ENCODE results near the gene RBMX. TPM values are rescaled to one million over a fixed set of nuclear protein-coding genes. Genes with fewer than 3 reads are reported as not detected.
A peak's percentile ranks its signal among the peaks of the same experiment; 100 is the strongest.
"Not testable (repeated sequence)": the region's sequence is repeated elsewhere in the genome, so short reads cannot be mapped to it uniquely, and the experiment has no call there.

The RBMX gene
- total RNA-seq, 1 donor from 2014 or later: 77.2 TPM

DNA sequence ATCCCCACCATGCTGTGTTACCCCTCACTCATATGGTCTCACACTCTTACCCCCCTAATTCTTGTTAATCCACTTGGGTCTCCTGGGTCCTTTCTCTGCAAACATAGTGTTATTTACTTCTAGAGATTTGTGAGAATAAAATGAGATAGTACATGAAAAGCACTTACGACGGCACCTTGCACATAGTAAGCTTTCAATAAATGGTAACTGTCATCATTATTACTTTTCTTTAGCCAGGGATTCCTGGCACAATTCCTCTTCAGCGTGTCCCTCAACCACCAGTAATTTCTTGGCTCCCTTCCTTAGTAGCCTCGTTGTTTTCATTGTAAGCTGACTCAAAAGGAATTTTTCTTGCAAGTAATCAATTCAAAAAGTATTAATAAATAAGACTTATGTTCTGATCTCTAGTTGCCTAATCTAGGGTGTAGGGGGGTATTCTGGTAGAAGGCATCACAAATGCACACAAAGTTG lies 30.1 kb upstream of the RBMX start:
- Histone ChIP-seq H3K27ac (replicated peaks) (peak overlapping the region; percentile 88), H3K36me3 (no peaks in the 10 kb centered on the region), H3K4me3 (peak overlapping the region; percentile 80), H3K4me1 (peaks cover 8% of the 10 kb centered on the region), H3K27me3 (ENCODE audit: low read depth) (no peaks in the 10 kb centered on the region), H3K9me3 (replicated peaks) (no peaks in the 10 kb centered on the region)
- TF ChIP-seq CTCF (IDR thresholded peaks at IDR 0.05; ENCODE audit: borderline replicate concordance): no peak
- DNase-seq: no peak
- intact Hi-C loops (cut with micrococcal nuclease): loop anchor here (10.0 kb wide), 1 partner anchor 196 kb away; no protein-coding TSS in a partner anchor

GRCh38 chrX:136909706-136910564 lies 29.4 kb upstream of the RBMX start:
- TF ChIP-seq CTCF (IDR thresholded peaks at IDR 0.05; ENCODE audit: borderline replicate concordance): no peak
- Histone ChIP-seq H3K27me3 (ENCODE audit: low read depth) (no peaks in the 10 kb centered on the region), H3K4me3 (peak overlapping the region; percentile 80), H3K27ac (replicated peaks) (peak overlapping the region; percentile 88), H3K9me3 (replicated peaks) (no peaks in the 10 kb centered on the region), H3K36me3 (no peaks in the 10 kb centered on the region), H3K4me1 (peaks cover 8% of the 10 kb centered on the region)
- DNase-seq: peak; percentile 74
- intact Hi-C loops (cut with micrococcal nuclease): loop anchor here (10.0 kb wide), 1 partner anchor 195 kb away; no protein-coding TSS in a partner anchor

DNA sequence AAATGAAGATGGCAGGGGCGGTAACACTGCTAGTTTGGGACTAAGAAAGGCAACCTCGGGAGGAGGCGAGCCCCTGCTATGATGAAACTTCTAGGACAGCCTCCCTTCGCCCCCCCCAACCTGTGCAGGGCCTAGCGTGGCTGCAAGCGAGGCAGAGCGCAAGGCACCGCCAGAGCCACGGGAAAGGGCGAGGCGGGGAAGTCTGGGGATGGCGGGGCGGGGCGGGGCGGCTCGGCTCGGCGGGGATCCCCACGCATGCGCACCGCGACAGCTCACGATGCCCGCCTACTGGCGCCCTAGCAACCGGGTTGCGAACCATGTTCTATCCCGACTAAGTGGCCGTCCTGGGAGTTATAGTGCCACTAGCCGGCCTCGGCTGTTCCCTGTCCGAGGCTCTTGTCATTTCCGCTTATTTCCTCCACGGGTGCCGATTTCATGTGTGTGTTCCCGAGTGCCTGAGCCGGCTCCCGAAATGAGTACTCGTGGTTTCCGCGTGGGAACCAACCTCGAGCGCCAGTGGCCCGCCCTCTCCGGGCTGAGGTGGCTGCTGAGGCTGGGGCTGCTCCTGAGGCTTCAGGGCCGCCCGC lies 28.7 kb upstream of the RBMX start:
- intact Hi-C loops (cut with micrococcal nuclease): no loop called here
- no peaks in the 10 kb centered on the region for H3K9me3 ChIP-seq (replicated peaks)
- no peaks in the 10 kb centered on the region for H3K36me3 ChIP-seq
- DNase-seq: peak; percentile 78
- H3K27ac ChIP-seq (replicated peaks): peak overlapping the region; percentile 88
- peaks cover 8% of the 10 kb centered on the region for H3K4me1 ChIP-seq
- H3K27me3 ChIP-seq (ENCODE audit: low read depth): no peaks in the 10 kb centered on the region
- TF ChIP-seq CTCF (IDR thresholded peaks at IDR 0.05; ENCODE audit: borderline replicate concordance): no peak
- H3K4me3 ChIP-seq: peak overlapping the region; percentile 80

DNA sequence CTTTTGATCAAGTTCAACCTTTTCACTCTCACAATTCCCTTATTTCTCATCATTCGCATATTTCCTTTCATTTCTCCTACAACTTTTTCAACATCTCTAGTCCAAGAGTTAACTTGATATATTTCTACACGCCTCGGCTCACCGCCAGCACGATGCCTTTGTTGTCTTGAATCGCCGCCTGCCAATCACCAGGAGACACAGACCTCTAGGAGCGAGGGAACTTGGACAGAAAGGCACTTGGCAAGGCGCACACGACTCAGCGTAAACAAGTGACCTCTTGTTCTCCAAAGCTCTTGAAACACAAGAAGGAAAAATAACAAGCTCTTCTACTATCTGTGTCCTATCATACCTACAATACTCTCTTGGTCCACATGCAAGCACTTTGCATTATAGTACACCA lies 27.1 kb upstream of the RBMX start:
- intact Hi-C loops (cut with micrococcal nuclease): no loop called here
- H3K4me3 ChIP-seq: no peak overlapping the region
- peak; percentile 20 for DNase-seq
- no peaks in the 10 kb centered on the region for H3K27me3 ChIP-seq (ENCODE audit: low read depth)
- peaks cover 8% of the 10 kb centered on the region for H3K4me1 ChIP-seq
- no peaks in the 10 kb centered on the region for H3K36me3 ChIP-seq
- no peak overlapping the region for H3K27ac ChIP-seq (replicated peaks)
- TF ChIP-seq CTCF (IDR thresholded peaks at IDR 0.05; ENCODE audit: borderline replicate concordance): no peak
- no peaks in the 10 kb centered on the region for H3K9me3 ChIP-seq (replicated peaks)

DNA sequence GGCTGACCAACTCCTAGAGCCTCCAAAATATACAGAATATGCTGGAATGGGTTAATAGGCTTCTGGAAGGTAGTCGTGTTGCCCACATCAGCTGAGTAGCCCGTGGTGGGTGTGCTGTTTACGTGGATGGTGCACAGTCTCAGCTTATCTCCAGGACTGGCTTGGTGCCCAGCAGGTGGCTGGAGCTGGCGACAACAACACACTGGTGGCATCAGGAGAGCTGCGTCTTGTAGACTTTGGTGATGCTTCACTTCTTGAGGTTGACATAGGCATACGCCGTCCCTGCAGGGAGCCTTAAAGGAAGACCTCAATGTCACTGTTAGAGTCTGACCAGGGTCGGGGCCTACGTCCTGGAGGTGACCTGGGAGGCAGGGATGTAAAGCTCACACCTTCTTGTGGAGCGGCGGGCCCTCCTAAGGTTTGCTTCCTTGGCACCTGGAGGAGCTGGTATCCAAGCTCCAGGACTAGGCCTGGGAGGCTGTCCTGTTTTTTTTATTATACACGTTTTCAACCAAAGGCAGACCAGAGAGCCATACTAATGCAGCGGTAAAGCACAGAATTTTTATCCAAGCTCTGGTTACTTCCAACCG lies 26.5 kb upstream of the RBMX start:
- Histone ChIP-seq H3K36me3 (no peaks in the 10 kb centered on the region), H3K4me1 (peaks cover 8% of the 10 kb centered on the region), H3K27ac (replicated peaks) (no peak overlapping the region), H3K9me3 (replicated peaks) (no peaks in the 10 kb centered on the region), H3K4me3 (no peak overlapping the region), H3K27me3 (ENCODE audit: low read depth) (no peaks in the 10 kb centered on the region)
- TF ChIP-seq CTCF (IDR thresholded peaks at IDR 0.05; ENCODE audit: borderline replicate concordance): no peak
- DNase-seq: no peak
- intact Hi-C loops (cut with micrococcal nuclease): no loop called here

- DNase-seq; H3K4me1 ChIP-seq; H3K27ac ChIP-seq (replicated peaks); H3K9me3 ChIP-seq (replicated peaks); intact Hi-C loops (cut with micrococcal nuclease); H3K36me3 ChIP-seq; H3K27me3 ChIP-seq (ENCODE audit: low read depth); H3K4me3 ChIP-seq: not testable (repeated sequence)
Observed at GRCh38 chrX:136904067-136904466, 23.5 kb upstream of the RBMX start.

- intact Hi-C loops (cut with micrococcal nuclease); H3K4me1 ChIP-seq; H3K4me3 ChIP-seq; H3K27ac ChIP-seq (replicated peaks); H3K9me3 ChIP-seq (replicated peaks); H3K27me3 ChIP-seq (ENCODE audit: low read depth); DNase-seq; H3K36me3 ChIP-seq: not testable (repeated sequence)
Observed at GRCh38 chrX:136900071-136900470, 19.5 kb upstream of the RBMX start.
